ENCODE results near the gene PLPP3.

The PLPP3 gene

DNA sequence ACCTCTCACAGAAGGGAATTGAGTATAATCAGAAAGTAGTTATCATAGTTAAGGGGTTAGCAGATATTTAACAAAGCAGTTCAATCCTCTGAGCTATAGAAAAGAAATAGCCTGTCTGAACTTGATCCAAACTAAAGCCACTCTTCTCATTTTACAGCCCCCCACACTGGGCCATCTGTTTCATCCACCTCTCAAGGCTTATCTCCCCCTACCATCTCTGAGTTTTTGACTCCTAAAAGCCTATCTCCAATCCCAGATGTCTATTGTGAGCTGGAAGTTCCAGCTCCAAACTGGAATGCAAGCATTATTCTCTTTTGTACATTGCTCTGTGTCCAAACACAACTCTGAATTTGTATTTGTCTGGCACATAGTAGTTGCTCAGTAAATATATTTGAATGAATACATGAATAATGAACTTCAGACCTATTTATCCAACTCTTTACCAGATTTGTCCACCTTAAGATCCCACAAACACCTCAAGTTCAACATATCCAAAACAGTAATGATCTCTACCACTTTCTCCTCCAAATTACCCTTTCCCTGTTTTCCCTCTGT is 98.1 kb downstream of the PLPP3 start:
- no peak for DNase-seq (ENCODE audit: low read depth, low spot score)
- TF ChIP-seq ZNF274 (IDR thresholded peaks at IDR 0.05; ENCODE audit: low read depth, low read length): no peak
- no peak for TF ChIP-seq SUZ12 (IDR thresholded peaks at IDR 0.05; ENCODE audit: extremely low read depth, insufficient read depth, insufficient read length)
- no peak for TF ChIP-seq YY1 (IDR thresholded peaks at IDR 0.05; ENCODE audit: insufficient read depth, insufficient read length)
- Histone ChIP-seq H3K27me3 (ENCODE audit: insufficient read depth, insufficient read length) (no peaks in the 10 kb centered on the region), H3K4me3 (ENCODE audit: insufficient read length, low read depth) (no peak overlapping the region), H3K36me3 (ENCODE audit: insufficient read depth, insufficient read length, low read length) (no peaks in the 10 kb centered on the region), H3K9me3 (ENCODE audit: insufficient read depth, low read length) (no peaks in the 10 kb centered on the region), H3K4me1 (ENCODE audit: insufficient read depth, insufficient read length) (peaks cover 7% of the 10 kb centered on the region), H3K9ac (ENCODE audit: insufficient read length, low read depth) (no peak overlapping the region)

DNA sequence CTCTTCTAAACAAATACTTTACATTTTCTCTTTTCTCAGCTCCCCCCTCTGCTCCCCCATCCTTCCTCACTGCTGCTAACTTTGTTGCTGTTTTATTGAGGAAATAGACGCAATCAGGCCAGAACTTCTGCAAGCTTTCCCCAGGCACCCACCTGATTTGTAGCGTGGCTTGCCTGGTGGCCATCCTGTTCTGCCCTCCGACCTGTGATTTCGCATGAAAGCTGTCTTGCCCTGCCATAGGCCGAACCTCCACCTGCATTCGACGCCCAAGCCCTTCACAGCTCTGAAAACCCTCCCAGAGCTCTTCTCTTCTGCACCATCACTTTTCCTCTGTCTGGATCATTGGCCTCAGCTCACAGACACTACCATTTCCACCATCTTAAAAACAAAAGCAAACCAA is 100.6 kb downstream of the PLPP3 start:
- Histone ChIP-seq H3K9me3 (ENCODE audit: insufficient read depth, low read length) (no peaks in the 10 kb centered on the region), H3K9ac (ENCODE audit: insufficient read length, low read depth) (no peak overlapping the region), H3K27me3 (ENCODE audit: insufficient read depth, insufficient read length) (no peaks in the 10 kb centered on the region), H3K4me1 (ENCODE audit: insufficient read depth, insufficient read length) (peaks cover 10% of the 10 kb centered on the region), H3K36me3 (ENCODE audit: insufficient read depth, insufficient read length, low read length) (no peaks in the 10 kb centered on the region), H3K4me3 (ENCODE audit: insufficient read length, low read depth) (no peak overlapping the region)
- TF ChIP-seq ZNF274 (IDR thresholded peaks at IDR 0.05; ENCODE audit: low read depth, low read length): no peak
- no peak for TF ChIP-seq YY1 (IDR thresholded peaks at IDR 0.05; ENCODE audit: insufficient read depth, insufficient read length)
- no peak for TF ChIP-seq SUZ12 (IDR thresholded peaks at IDR 0.05; ENCODE audit: extremely low read depth, insufficient read depth, insufficient read length)
- DNase-seq (ENCODE audit: low read depth, low spot score): no peak

DNA sequence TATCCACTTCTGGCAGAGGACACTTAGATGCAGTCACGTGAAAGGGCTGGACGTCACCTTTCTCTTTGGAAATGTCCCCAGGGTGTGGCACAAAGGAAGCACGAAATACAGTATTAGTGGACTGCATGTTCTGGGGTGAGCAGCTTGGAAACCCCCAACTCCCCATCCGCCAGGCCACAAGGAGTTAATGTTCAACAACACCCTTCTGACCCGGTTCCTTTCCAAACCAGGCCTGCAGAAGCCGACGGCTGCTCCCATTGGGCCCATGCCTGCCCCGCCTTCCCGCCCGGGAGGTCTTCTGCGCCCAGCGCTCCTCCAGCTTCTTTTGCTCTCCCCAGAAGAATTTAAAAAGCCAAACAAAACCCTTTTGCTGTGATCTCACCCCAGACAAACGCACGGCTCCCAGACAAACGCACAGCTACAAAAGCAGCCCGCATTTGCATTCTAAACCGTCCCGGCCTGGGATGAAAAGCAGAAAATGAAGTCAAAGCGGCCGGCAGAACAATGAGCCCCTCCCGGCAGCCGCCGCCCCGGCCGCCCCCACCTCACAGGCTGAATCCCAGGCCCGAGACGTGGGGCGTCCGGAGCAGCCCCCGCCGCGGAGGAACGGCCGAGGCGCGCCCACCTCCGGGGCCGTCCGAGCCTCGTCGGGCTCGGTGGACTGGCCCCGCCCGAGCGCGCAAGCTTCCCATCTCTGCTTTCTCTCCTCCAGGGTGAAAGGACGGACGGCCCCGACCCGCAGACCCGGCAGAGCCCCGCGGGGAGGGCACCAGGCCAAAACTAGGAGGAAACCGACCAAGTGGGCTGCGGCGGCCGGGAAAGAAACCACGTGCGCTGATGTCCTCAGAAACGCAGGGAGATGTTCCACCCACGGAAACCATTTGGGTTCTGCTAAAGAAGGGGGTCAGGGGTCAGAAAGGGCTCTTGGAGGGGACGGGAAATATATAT is 101.9 kb downstream of the PLPP3 start:
- peaks cover 10% of the 10 kb centered on the region for H3K4me1 ChIP-seq (ENCODE audit: insufficient read depth, insufficient read length)
- H3K36me3 ChIP-seq (ENCODE audit: insufficient read depth, insufficient read length, low read length): no peaks in the 10 kb centered on the region
- peak overlapping the region; percentile 84 for H3K9ac ChIP-seq (ENCODE audit: insufficient read length, low read depth)
- peak overlapping the region; percentile 46 for H3K4me3 ChIP-seq (ENCODE audit: insufficient read length, low read depth)
- DNase-seq (ENCODE audit: low read depth, low spot score): peak; percentile 78
- TF ChIP-seq YY1 (IDR thresholded peaks at IDR 0.05; ENCODE audit: insufficient read depth, insufficient read length) (no peak), SUZ12 (IDR thresholded peaks at IDR 0.05; ENCODE audit: extremely low read depth, insufficient read depth, insufficient read length) (no peak), ZNF274 (IDR thresholded peaks at IDR 0.05; ENCODE audit: low read depth, low read length) (no peak)
- H3K9me3 ChIP-seq (ENCODE audit: insufficient read depth, low read length): no peaks in the 10 kb centered on the region
- no peaks in the 10 kb centered on the region for H3K27me3 ChIP-seq (ENCODE audit: insufficient read depth, insufficient read length)

DNA sequence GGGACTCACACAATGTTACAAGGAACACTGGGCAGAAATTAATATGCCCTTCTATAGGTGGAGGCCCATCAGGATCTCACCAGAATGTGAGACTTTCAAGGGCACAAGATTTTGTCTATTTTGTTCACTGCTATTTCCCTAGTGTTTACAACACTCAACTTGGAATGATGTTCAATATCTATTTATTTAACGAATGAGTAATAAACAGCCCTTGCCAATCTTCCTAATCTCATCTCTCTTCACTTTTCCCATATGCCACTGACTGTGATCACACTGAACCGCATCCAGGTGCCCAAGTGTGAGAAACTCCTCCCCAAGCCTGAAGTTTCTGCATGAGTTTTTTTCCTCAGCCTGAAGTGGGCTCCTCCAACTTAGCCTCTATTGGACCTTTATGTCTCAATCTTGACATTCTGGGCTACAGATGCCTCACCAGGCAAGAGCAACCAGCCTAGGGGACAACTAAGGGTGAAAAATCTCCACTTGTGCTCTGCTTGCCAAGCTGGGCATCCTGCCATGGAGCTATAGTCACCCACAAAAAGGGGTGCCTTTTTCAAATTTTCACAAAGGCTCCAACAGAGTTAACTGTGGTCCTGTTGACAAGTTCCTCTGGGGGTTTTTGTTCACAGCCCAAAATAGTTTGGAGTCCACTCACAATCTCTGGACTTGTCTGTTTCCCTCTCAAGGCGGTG is 105.6 kb downstream of the PLPP3 start:
- TF ChIP-seq YY1 (IDR thresholded peaks at IDR 0.05; ENCODE audit: insufficient read depth, insufficient read length) (no peak), SUZ12 (IDR thresholded peaks at IDR 0.05; ENCODE audit: extremely low read depth, insufficient read depth, insufficient read length) (no peak), ZNF274 (IDR thresholded peaks at IDR 0.05; ENCODE audit: low read depth, low read length) (no peak)
- peaks cover 10% of the 10 kb centered on the region for H3K4me1 ChIP-seq (ENCODE audit: insufficient read depth, insufficient read length)
- H3K36me3 ChIP-seq (ENCODE audit: insufficient read depth, insufficient read length, low read length): no peaks in the 10 kb centered on the region
- no peak for DNase-seq (ENCODE audit: low read depth, low spot score)
- no peak overlapping the region for H3K9ac ChIP-seq (ENCODE audit: insufficient read length, low read depth)
- no peak overlapping the region for H3K4me3 ChIP-seq (ENCODE audit: insufficient read length, low read depth)
- no peaks in the 10 kb centered on the region for H3K9me3 ChIP-seq (ENCODE audit: insufficient read depth, low read length)
- H3K27me3 ChIP-seq (ENCODE audit: insufficient read depth, insufficient read length): no peaks in the 10 kb centered on the region

DNA sequence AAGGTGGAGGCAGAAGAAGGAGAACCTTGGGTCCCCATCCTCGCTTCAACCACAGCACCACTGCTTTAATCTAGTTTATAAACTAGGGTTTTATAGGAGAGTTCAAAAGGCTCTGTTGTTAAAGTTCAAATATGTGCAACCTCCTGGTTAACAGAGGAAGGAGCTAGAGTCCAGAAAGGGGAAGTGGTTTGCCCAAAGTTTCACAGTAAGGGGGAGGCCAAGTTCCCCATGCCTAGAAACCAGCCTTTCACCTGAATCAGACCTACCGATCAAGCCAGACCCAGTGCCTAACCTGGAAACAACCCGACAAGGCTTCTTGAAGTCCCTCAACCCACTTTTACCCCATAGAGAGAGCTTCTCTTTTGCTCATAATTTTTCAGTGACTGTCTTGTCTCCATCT is 106.5 kb downstream of the PLPP3 start:
- Histone ChIP-seq H3K9me3 (ENCODE audit: insufficient read depth, low read length) (no peaks in the 10 kb centered on the region), H3K27me3 (ENCODE audit: insufficient read depth, insufficient read length) (no peaks in the 10 kb centered on the region), H3K9ac (ENCODE audit: insufficient read length, low read depth) (no peak overlapping the region), H3K36me3 (ENCODE audit: insufficient read depth, insufficient read length, low read length) (no peaks in the 10 kb centered on the region), H3K4me3 (ENCODE audit: insufficient read length, low read depth) (no peak overlapping the region), H3K4me1 (ENCODE audit: insufficient read depth, insufficient read length) (peaks cover 8% of the 10 kb centered on the region)
- no peak for DNase-seq (ENCODE audit: low read depth, low spot score)
- TF ChIP-seq ZNF274 (IDR thresholded peaks at IDR 0.05; ENCODE audit: low read depth, low read length): no peak

DNA sequence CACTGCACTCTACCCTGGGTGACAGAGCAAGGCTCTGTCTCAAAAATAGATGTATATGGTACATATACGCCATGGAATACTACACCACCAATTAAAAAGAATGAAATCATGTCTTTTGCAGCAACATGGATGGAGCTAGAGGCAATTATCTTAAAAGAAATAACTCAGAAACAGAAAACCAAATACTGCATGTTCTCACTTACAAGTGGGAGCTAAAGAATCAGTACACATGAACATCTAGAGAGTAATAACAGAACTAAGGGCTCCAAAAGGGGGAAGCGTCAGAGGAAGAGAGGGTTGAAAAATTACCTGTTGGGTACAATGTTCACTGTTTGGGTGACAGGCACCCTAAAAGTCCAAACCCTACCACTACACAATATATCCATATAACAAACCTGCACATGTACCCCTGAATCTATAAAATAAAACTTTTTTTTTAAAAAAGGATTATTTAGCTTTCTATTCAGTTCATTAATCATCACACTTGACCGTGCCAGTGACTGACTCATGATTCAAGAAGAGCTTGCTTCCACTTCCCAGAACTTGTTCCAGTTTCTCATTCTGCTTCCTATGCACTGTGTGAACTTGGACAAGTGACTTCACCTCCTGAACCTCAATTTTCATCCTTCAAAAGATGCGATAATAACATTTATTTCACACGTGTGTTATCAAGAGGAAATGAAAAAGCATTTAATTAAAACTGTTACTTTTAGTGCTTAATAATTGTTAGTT is 109.6 kb downstream of the PLPP3 start:
- H3K9ac ChIP-seq (ENCODE audit: insufficient read length, low read depth): no peak overlapping the region
- TF ChIP-seq ZNF274 (IDR thresholded peaks at IDR 0.05; ENCODE audit: low read depth, low read length) (no peak), SUZ12 (IDR thresholded peaks at IDR 0.05; ENCODE audit: extremely low read depth, insufficient read depth, insufficient read length) (no peak), YY1 (IDR thresholded peaks at IDR 0.05; ENCODE audit: insufficient read depth, insufficient read length) (no peak)
- no peaks in the 10 kb centered on the region for H3K9me3 ChIP-seq (ENCODE audit: insufficient read depth, low read length)
- no peak overlapping the region for H3K4me3 ChIP-seq (ENCODE audit: insufficient read length, low read depth)
- no peaks in the 10 kb centered on the region for H3K27me3 ChIP-seq (ENCODE audit: insufficient read depth, insufficient read length)
- DNase-seq (ENCODE audit: low read depth, low spot score): no peak
- no peaks in the 10 kb centered on the region for H3K36me3 ChIP-seq (ENCODE audit: insufficient read depth, insufficient read length, low read length)
- H3K4me1 ChIP-seq (ENCODE audit: insufficient read depth, insufficient read length): no peaks in the 10 kb centered on the region

All from NT2/D1 (cell line).